ENCODE data around the gene RCOR2. TPM values are rescaled to one million over a fixed set of nuclear protein-coding genes. Genes with fewer than 3 reads are reported as not detected.

RCOR2 gene
- total and polyA plus RNA-seq, 2 donors (not counting 1 experiment from before 2014, with no cell fraction given), result not detected

GRCh38 chr11:63940786-63941185, 23.8 kb upstream of the RCOR2 start:
- H3K79me2 ChIP-seq (ENCODE audit: control insufficient read depth, insufficient read depth, low read length), result peaks cover 53% of the 10 kb centered on the region
- POLR2A ChIA-PET, result no interaction called here
- H3K9ac ChIP-seq (ENCODE audit: low read length), result peak overlapping the region; percentile 15
- peak overlapping the region; percentile 97 for H3K4me2 ChIP-seq (replicated peaks; ENCODE audit: low read depth, low read length, poor library complexity, severe bottlenecking)
- no peaks in the 10 kb centered on the region for H3K36me3 ChIP-seq (replicated peaks in 1 of 2; ENCODE audit: control extremely low read depth in 1 of 2, control insufficient read depth in 1 of 2, extremely low read depth in 1 of 2, insufficient read depth in 2 of 2, low read length in 1 of 2)
- TF ChIP-seq EZH2 (IDR thresholded peaks at IDR 0.05; ENCODE audit: borderline replicate concordance, insufficient read depth, low read depth, low read length, poor library complexity, severe bottlenecking) (no peak), CTCF (IDR thresholded peaks at IDR 0.05) (no peak)
- DNase-seq, result peak; percentile 66
- peaks cover 36% of the 10 kb centered on the region for H3K4me1 Mint-ChIP-seq
- H3K4me3 ChIP-seq (ENCODE audit: control extremely low read depth in 1 of 5, extremely low read depth in 1 of 5, insufficient read depth in 1 of 5, low read depth in 2 of 5, low read length in 4 of 5), result peak overlapping the region in 1 of 5 experiments; percentile 16
- CTCF ChIA-PET, result interaction anchor here (11.7 kb wide), 1 partner anchor 104 kb away, joined by 254 read pairs; the partner anchor contains the start of gene MARK2
- 40% methylated on average over 2 of the region's 6 CpGs for WGBS (ENCODE audit: insufficient coverage)
- peak overlapping the region; percentile 65 for H2AFZ ChIP-seq (ENCODE audit: insufficient read depth, low read depth, low read length, poor library complexity, severe bottlenecking)
- intact Hi-C loops (cut with micrococcal nuclease), result no loop called here
- H3K4me3 Mint-ChIP-seq, result peak overlapping the region; percentile 74
- peak overlapping the region; percentile 87 for H3K27ac Mint-ChIP-seq
- no peaks in the 10 kb centered on the region for H3K9me3 ChIP-seq (ENCODE audit: control extremely low read depth in 1 of 3, control insufficient read depth in 2 of 3, insufficient read depth in 1 of 3, low read length in 2 of 3)
- no peaks in the 10 kb centered on the region for H3K9me3 Mint-ChIP-seq (ENCODE audit: insufficient read depth)
- H3K27me3 Mint-ChIP-seq, result no peaks in the 10 kb centered on the region
- H3K27me3 ChIP-seq (replicated peaks in 1 of 4; ENCODE audit: control extremely low read depth in 1 of 4, control insufficient read depth in 3 of 4, insufficient read depth in 4 of 4, low read length in 3 of 4), result no peaks in the 10 kb centered on the region
- H3K4me1 ChIP-seq (ENCODE audit: control insufficient read depth in 2 of 2, insufficient read depth in 2 of 2, low read length in 2 of 2), result peaks cover 27 to 35% of the 10 kb centered on the region in 2 donors
- peaks cover 17% of the 10 kb centered on the region for H4K20me1 ChIP-seq (ENCODE audit: control insufficient read depth, insufficient read depth, low read length, poor library complexity, severe bottlenecking)
- no peak for ATAC-seq (ENCODE audit: low read depth)
- peak overlapping the region; percentile 64 to 81 for H3K27ac ChIP-seq (ENCODE audit: low read length in 2 of 2)

GRCh38 chr11:63939397-63939891, 22.5 kb upstream of the RCOR2 start:
- Histone ChIP-seq H3K4me3 (ENCODE audit: control extremely low read depth in 1 of 5, extremely low read depth in 1 of 5, insufficient read depth in 1 of 5, low read depth in 2 of 5, low read length in 4 of 5) (peak overlapping the region; percentile 59 to 98 (median 72)), H3K9me3 (ENCODE audit: control extremely low read depth in 1 of 3, control insufficient read depth in 2 of 3, insufficient read depth in 1 of 3, low read length in 2 of 3) (no peaks in the 10 kb centered on the region), H3K9ac (ENCODE audit: low read length) (peak overlapping the region; percentile 82), H2AFZ (ENCODE audit: insufficient read depth, low read depth, low read length, poor library complexity, severe bottlenecking) (peak overlapping the region; percentile 74), H3K4me1 (ENCODE audit: control insufficient read depth in 2 of 2, insufficient read depth in 2 of 2, low read length in 2 of 2) (peaks cover 27 to 35% of the 10 kb centered on the region in 2 donors), H3K27me3 (replicated peaks in 1 of 4; ENCODE audit: control extremely low read depth in 1 of 4, control insufficient read depth in 3 of 4, insufficient read depth in 4 of 4, low read length in 3 of 4) (no peaks in the 10 kb centered on the region), H4K20me1 (ENCODE audit: control insufficient read depth, insufficient read depth, low read length, poor library complexity, severe bottlenecking) (peaks cover 7% of the 10 kb centered on the region), H3K27ac (ENCODE audit: low read length in 2 of 2) (peak overlapping the region; percentile 55 to 72), H3K4me2 (replicated peaks; ENCODE audit: low read depth, low read length, poor library complexity, severe bottlenecking) (peak overlapping the region; percentile 97), H3K36me3 (replicated peaks in 1 of 2; ENCODE audit: control extremely low read depth in 1 of 2, control insufficient read depth in 1 of 2, extremely low read depth in 1 of 2, insufficient read depth in 2 of 2, low read length in 1 of 2) (no peaks in the 10 kb centered on the region), H3K79me2 (ENCODE audit: control insufficient read depth, insufficient read depth, low read length) (peaks cover 40% of the 10 kb centered on the region)
- Mint-ChIP-seq H3K27ac (peak overlapping the region; percentile 82), H3K4me1 (peaks cover 34% of the 10 kb centered on the region), H3K4me3 (peak overlapping the region; percentile 88), H3K27me3 (no peaks in the 10 kb centered on the region), H3K9me3 (ENCODE audit: insufficient read depth) (no peaks in the 10 kb centered on the region)
- intact Hi-C loops (cut with micrococcal nuclease), result loop anchor here (1.0 to 5.0 kb wide), 4 partner anchors 47 to 372 kb away; partner anchors contain the start of genes OTUB1 and ZFTA
- ChIA-PET CTCF (interaction anchor here (1.1 to 2.5 kb wide), 3 partner anchors 19 to 125 kb away, joined by 3 to 10 read pairs (median 3); partner anchors contain the start of gene MARK2), POLR2A (interaction anchor here (0.6 to 1.1 kb wide), 3 partner anchors 85 to 246 kb away, joined by 3 to 9 read pairs (median 6); partner anchors contain the start of gene MARK2)
- ATAC-seq (ENCODE audit: low read depth), result no peak
- no peak for TF ChIP-seq CTCF (IDR thresholded peaks at IDR 0.05)
- TF ChIP-seq EZH2 (IDR thresholded peaks at IDR 0.05; ENCODE audit: borderline replicate concordance, insufficient read depth, low read depth, low read length, poor library complexity, severe bottlenecking), result no peak
- DNase-seq, result no peak
- WGBS (ENCODE audit: insufficient coverage), result 5% methylated on average over 19 of the region's 26 CpGs
